ENCODE data around the gene TSHZ1.

The TSHZ1 gene

GRCh38 chr18:75252136-75252535 is 41.5 kb downstream of the TSHZ1 start:
- no peaks in the 10 kb centered on the region for H3K27me3 ChIP-seq (ENCODE audit: low read depth, low read length)
- no peak overlapping the region for H3K27ac ChIP-seq (ENCODE audit: low read length)
- H4K20me1 ChIP-seq (ENCODE audit: insufficient read depth, low read length), result no peaks in the 10 kb centered on the region
- H3K4me1 ChIP-seq (ENCODE audit: low read length), result peaks cover 54% of the 10 kb centered on the region
- TF ChIP-seq EZH2phosphoT487 (IDR thresholded peaks at IDR 0.05; ENCODE audit: low read depth) (no peak), CTCF (IDR thresholded peaks at IDR 0.05; ENCODE audit: low read depth, low read length) (no peak)
- H2AFZ ChIP-seq (ENCODE audit: low read depth, low read length), result no peak overlapping the region
- H3K4me2 ChIP-seq (ENCODE audit: low read length), result no peak overlapping the region
- H3K79me2 ChIP-seq (ENCODE audit: low read length), result peaks cover 100% of the 10 kb centered on the region
- H3K36me3 ChIP-seq (replicated peaks; ENCODE audit: low read depth, low read length), result no peaks in the 10 kb centered on the region
- no peak overlapping the region for H3K4me3 ChIP-seq (ENCODE audit: low read length)
- H3K9me3 ChIP-seq (ENCODE audit: insufficient read depth, low read length), result no peaks in the 10 kb centered on the region
- no peak overlapping the region for H3K9ac ChIP-seq (ENCODE audit: low read length)

- Histone ChIP-seq H2AFZ (ENCODE audit: low read depth, low read length) (no peak overlapping the region), H3K4me1 (ENCODE audit: low read length) (peaks cover 47% of the 10 kb centered on the region), H4K20me1 (ENCODE audit: insufficient read depth, low read length) (no peaks in the 10 kb centered on the region)
These were observed 42.4 kb downstream of the TSHZ1 start for GRCh38 chr18:75253043-75253442.

DNA sequence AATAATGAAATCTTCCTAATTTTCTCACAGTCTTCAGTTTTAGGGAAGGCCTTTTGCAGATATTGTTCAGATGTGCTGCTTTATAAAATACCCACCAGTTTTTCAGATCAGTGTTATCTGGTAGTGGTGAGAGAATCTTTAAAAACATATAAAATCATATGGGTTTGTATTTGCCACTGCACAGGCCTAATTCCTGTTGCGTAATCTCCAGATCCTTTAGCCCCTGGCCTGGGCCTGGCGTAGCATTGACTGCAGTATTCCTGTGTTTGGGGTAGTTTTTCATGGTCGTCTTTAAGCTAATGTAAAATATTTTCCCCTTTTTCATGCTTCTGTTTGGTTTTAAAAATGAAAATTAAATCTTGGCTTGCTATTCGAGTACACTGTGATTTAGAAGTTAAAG is 43.2 kb downstream of the TSHZ1 start:
- TF ChIP-seq EZH2phosphoT487 (IDR thresholded peaks at IDR 0.05; ENCODE audit: low read depth), result no peak
- TF ChIP-seq CTCF (IDR thresholded peaks at IDR 0.05; ENCODE audit: low read depth, low read length), result no peak
- Histone ChIP-seq H4K20me1 (ENCODE audit: insufficient read depth, low read length) (no peaks in the 10 kb centered on the region), H3K27ac (ENCODE audit: low read length) (no peak overlapping the region)

More at GRCh38 chr18:75253043-75253442, 42.4 kb downstream of the TSHZ1 start:
- Histone ChIP-seq H3K27me3 (ENCODE audit: low read depth, low read length) (no peaks in the 10 kb centered on the region), H3K4me2 (ENCODE audit: low read length) (no peak overlapping the region), H3K9ac (ENCODE audit: low read length) (no peak overlapping the region), H3K27ac (ENCODE audit: low read length) (no peak overlapping the region), H3K79me2 (ENCODE audit: low read length) (peaks cover 100% of the 10 kb centered on the region), H3K36me3 (replicated peaks; ENCODE audit: low read depth, low read length) (no peaks in the 10 kb centered on the region), H3K4me3 (ENCODE audit: low read length) (no peak overlapping the region), H3K9me3 (ENCODE audit: insufficient read depth, low read length) (no peaks in the 10 kb centered on the region)
- TF ChIP-seq EZH2phosphoT487 (IDR thresholded peaks at IDR 0.05; ENCODE audit: low read depth), result no peak

GRCh38 chr18:75255094-75255493 is 44.5 kb downstream of the TSHZ1 start:
- Histone ChIP-seq H3K9ac (ENCODE audit: low read length) (no peak overlapping the region), H3K4me3 (ENCODE audit: low read length) (no peak overlapping the region), H3K4me1 (ENCODE audit: low read length) (peaks cover 37% of the 10 kb centered on the region), H3K9me3 (ENCODE audit: insufficient read depth, low read length) (no peaks in the 10 kb centered on the region), H3K36me3 (replicated peaks; ENCODE audit: low read depth, low read length) (no peaks in the 10 kb centered on the region), H3K4me2 (ENCODE audit: low read length) (no peak overlapping the region), H3K27ac (ENCODE audit: low read length) (no peak overlapping the region), H3K27me3 (ENCODE audit: low read depth, low read length) (no peaks in the 10 kb centered on the region), H4K20me1 (ENCODE audit: insufficient read depth, low read length) (no peaks in the 10 kb centered on the region), H3K79me2 (ENCODE audit: low read length) (peaks cover 100% of the 10 kb centered on the region), H2AFZ (ENCODE audit: low read depth, low read length) (no peak overlapping the region)
- TF ChIP-seq CTCF (IDR thresholded peaks at IDR 0.05; ENCODE audit: low read depth, low read length), result no peak
- no peak for TF ChIP-seq EZH2phosphoT487 (IDR thresholded peaks at IDR 0.05; ENCODE audit: low read depth)

More for the DNA sequence above, 43.2 kb downstream of the TSHZ1 start:
- Histone ChIP-seq H3K9me3 (ENCODE audit: insufficient read depth, low read length) (no peaks in the 10 kb centered on the region), H3K4me1 (ENCODE audit: low read length) (peaks cover 39% of the 10 kb centered on the region), H3K36me3 (replicated peaks; ENCODE audit: low read depth, low read length) (no peaks in the 10 kb centered on the region), H3K27me3 (ENCODE audit: low read depth, low read length) (no peaks in the 10 kb centered on the region), H3K4me3 (ENCODE audit: low read length) (no peak overlapping the region), H3K79me2 (ENCODE audit: low read length) (peaks cover 100% of the 10 kb centered on the region), H2AFZ (ENCODE audit: low read depth, low read length) (no peak overlapping the region), H3K9ac (ENCODE audit: low read length) (no peak overlapping the region), H3K4me2 (ENCODE audit: low read length) (no peak overlapping the region)

DNA sequence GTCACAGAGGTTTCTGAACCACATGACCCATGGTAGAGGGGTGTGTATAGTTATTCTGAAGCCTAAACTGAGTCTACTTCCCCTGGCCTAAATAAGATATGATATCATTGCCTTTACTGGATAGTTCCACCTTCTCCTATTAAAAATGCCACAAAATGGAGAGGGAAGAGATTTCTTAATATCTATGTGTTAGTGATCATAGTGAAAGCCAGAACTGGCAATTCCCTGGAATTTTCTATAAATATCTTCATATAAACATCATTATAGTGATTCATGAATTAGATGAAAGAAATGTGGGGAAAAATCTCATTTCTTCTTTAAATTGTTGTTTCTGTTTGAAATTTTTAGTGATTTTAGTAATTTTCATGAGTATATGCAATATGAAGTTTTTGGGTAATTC is 45.8 kb downstream of the TSHZ1 start:
- Histone ChIP-seq H3K9ac (ENCODE audit: low read length) (no peak overlapping the region), H3K4me1 (ENCODE audit: low read length) (peaks cover 48% of the 10 kb centered on the region), H3K27me3 (ENCODE audit: low read depth, low read length) (no peaks in the 10 kb centered on the region), H3K27ac (ENCODE audit: low read length) (no peak overlapping the region), H2AFZ (ENCODE audit: low read depth, low read length) (no peak overlapping the region), H3K9me3 (ENCODE audit: insufficient read depth, low read length) (no peaks in the 10 kb centered on the region), H3K4me3 (ENCODE audit: low read length) (no peak overlapping the region), H3K4me2 (ENCODE audit: low read length) (no peak overlapping the region), H4K20me1 (ENCODE audit: insufficient read depth, low read length) (no peaks in the 10 kb centered on the region), H3K36me3 (replicated peaks; ENCODE audit: low read depth, low read length) (peaks cover 12% of the 10 kb centered on the region), H3K79me2 (ENCODE audit: low read length) (peaks cover 97% of the 10 kb centered on the region)
- TF ChIP-seq EZH2phosphoT487 (IDR thresholded peaks at IDR 0.05; ENCODE audit: low read depth), result no peak
- TF ChIP-seq CTCF (IDR thresholded peaks at IDR 0.05; ENCODE audit: low read depth, low read length), result no peak

All from OCI-LY3 (cell line).